GM21360 (cell line): Measurements from ENCODE around the gene MUL1.

Experiments
- ATAC-seq: cut with Tn5 transposase; IDR thresholded peaks from one replicate; pipeline ENCODE4 v1.9.1; 2021; ENCODE audit warnings: mild to moderate bottlenecking, moderate library complexity; ENCODE audit not compliant: unreplicated experiment

MUL1 gene, protein sequence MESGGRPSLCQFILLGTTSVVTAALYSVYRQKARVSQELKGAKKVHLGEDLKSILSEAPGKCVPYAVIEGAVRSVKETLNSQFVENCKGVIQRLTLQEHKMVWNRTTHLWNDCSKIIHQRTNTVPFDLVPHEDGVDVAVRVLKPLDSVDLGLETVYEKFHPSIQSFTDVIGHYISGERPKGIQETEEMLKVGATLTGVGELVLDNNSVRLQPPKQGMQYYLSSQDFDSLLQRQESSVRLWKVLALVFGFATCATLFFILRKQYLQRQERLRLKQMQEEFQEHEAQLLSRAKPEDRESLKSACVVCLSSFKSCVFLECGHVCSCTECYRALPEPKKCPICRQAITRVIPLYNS

DNA sequence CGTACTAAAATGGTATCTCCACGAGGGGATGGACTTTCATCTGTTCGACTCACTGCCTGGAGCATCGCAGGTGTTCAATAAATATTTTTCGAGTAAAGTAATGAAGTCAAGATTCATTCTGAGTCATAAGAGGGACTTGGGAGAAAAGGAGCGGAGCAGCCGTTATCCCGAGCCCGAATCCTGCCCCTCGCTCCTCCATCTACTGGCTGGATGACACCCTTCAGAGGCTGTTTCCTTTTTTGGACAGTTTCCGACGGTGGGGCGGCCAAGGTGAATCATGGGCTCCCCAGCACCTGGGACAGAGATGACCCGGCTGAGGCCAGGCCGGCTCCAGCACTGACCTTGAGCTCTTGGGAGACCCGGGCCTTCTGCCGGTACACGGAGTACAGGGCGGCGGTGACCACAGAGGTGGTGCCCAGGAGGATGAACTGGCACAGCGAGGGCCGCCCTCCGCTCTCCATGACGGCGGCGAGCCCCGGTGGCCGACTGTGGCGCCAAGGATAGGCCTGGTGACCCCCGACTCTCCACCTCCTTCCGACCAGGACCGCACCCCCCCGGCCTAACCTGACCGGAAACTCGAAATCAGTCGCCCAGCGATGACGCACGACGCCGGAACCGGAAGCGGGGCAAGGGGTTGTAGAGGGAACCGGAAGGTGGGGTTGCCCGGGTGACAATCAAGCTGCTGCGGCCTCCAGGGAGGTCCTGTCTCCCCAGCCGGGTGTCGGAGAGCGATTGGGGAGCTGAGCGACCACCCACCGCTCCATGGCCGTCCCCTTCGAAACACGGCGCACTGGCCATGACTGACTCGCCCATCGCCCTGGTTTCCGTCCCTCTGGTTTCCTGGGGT, at the start of gene MUL1:
TSS of gene MUL1 (minus strand) at position 588 of the 847 bp plus-strand sequence. CDS start at position 461, 127 bp downstream.
- ATAC-seq: peak; percentile 75

DNA sequence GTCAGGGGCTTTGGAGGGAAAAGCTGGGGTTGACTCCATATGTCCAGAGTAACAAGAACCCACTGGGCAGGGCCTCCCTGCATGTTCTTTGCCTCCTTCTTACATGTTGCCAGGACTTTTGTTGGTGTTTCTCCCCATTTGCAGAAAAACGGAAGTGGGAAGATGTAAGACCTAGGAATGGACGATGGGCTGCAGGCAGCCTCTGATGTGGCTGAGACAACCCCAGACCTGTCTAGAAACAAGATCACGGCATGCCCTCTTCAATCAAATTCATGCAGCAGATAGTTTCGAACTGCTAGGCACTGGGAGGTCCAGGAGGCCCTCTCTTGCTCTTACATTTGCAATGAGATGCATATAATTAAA, 47.8 kb upstream of the MUL1 start:
- ATAC-seq: no peak

DNA sequence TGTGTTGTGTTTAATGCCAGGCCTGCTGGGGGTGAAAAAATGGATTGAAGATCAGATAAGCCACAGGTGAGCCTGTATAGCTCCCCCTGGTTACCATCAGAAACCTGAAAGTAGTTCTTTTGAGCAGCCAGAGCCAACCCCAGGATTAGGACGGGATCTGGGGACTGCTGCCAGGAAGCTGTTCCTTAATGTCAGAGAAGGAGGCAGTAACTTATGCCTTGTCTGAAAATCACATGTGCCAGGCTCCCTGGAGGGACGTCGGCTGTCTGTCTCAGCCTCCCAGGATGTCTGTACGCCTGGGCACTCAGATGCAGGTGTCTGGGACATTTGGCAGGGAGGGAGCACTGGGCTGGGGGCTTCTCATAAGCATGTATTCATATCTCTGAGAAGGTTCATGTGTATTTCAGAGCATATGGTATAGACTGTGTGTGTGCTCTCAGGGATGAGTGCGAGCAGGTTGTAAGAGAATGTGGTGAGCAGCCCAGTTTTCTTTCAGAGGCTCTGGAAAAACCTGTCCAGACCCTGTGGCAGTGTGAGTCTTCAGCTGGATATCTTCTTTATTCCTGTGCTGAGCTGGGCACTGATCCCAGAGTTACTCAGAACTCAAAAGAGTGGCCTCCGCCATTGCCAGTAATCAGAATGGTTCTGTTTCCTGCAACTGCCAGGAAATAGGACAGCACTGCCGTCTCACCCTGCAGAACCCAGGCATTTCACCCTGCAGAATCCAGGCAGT, 47.2 kb upstream of the MUL1 start:
- ATAC-seq: no peak

DNA sequence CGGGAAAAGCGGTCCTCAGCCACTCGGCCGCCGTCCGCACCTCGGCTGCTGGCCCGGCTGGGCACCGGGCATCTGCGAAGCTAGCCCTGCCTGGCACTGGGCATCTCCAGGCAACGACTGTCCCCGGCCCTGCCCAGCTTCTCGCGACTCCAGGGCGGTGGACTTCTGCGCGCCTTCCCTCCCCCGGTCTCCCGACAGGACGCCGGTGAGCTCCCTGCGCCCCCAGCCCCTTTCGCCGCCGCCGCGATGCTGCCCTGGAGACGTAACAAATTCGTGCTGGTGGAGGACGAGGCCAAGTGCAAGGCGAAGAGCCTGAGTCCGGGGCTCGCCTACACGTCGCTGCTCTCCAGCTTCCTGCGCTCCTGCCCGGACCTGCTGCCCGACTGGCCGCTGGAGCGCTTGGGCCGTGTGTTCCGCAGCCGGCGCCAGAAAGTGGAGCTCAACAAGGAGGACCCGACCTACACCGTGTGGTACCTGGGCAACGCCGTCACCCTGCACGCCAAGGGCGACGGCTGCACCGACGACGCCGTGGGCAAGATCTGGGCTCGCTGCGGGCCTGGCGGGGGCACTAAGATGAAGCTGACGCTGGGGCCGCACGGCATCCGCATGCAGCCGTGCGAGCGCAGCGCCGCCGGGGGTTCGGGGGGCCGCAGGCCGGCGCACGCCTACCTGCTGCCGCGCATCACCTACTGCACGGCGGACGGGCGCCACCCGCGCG, 44.9 kb upstream of the MUL1 start:
- ATAC-seq: no peak

DNA sequence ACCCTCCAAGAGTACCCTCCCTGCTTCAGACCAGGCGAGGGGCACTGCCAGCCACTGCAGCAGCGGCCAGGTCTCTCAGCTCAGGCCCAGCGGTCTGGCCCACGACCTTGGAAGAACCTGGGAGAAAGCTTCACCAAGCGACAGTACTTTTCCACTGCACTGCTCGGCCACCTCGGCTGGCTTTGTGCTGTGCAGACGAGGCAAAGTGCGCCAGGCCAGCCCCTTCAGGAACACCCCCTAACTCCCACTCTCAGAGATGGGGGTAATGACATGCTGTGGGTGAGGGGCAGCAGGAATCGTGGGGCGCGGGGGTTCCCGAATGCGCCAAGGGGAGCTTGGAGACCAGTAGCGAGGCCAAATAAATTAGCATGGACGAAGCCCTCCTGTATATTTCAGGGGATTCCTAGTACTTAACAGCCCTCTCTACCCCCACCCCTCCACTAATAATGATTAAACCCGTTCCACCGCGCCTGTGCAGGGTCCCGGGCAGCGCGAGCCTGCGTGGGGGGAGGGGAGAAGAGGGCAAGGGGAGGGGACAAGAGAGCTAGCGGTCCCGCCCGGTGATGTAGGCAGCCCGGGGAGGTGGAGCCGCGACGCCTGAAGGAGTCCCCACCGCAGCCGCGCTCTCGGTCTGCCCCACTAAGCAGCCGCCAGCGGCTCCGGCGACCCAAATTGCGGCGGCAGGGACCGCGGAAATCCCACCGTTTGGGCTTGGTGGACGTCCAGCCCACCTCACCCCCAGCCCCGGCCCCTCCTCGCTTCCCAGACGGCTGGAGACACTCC, 44.2 kb upstream of the MUL1 start, which contains the start of gene FAM43B:
TSS of gene FAM43B (plus strand) at position 629 of the 783 bp plus-strand sequence. CDS start 401 bp downstream, outside the sequence.
- no peak for ATAC-seq

DNA sequence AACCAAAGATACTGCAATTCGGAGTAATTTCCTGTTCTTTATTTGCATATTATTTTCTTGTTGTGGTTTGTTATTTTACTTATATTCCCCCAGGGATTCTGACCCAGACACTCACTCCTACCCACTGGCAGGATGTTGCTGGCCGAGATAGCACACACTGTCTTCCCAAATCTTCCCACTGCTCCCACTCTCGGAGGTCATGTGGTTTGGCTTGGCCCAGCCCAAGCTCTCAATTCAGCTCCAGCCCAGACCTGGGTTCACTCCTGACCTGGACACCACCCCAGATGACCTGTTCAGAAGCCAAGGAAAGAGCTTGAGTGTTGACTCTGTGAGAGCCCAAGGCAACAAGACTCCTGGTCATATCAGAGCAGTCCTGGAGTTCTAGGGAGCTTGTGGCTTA, 43.2 kb upstream of the MUL1 start:
- no peak for ATAC-seq

DNA sequence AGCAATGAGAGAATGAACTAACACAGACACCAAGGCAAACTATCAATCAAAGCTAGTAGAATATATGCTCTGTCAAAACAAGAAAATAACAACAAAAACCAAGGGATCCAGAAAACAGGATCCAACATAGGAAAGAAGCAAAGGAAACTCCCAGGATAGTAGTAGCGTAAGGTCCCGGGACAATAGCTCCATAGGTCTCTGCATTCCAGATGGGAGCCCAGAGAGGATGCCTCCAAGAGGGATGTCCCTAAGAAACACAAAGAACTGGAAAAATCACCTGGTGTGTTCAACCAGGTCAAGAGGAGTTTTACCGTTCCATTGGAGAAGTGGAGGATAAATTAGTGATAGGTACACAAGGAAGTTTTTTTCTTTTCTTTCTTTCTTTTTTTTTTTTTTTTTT, 38.7 kb upstream of the MUL1 start:
- ATAC-seq: no peak

DNA sequence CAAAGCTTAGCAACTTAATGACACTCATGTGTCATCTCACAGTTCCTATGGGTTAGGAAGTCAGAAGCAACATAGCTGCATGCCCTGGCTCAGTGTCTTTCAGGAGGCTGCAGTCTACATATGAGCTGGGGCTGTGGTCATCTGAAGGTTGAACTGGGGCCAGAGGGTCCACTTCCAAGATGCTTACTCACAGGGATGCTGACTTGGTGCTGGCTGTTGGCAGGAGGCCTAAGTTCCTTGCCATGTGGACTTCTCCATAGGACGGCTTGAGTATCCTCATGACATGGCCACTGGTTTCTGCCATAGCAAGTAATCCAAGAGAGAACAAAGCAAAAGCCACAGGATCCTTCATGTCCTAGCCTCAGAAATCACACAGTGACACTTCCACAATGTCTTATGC, 32.3 kb upstream of the MUL1 start:
- no peak for ATAC-seq

DNA sequence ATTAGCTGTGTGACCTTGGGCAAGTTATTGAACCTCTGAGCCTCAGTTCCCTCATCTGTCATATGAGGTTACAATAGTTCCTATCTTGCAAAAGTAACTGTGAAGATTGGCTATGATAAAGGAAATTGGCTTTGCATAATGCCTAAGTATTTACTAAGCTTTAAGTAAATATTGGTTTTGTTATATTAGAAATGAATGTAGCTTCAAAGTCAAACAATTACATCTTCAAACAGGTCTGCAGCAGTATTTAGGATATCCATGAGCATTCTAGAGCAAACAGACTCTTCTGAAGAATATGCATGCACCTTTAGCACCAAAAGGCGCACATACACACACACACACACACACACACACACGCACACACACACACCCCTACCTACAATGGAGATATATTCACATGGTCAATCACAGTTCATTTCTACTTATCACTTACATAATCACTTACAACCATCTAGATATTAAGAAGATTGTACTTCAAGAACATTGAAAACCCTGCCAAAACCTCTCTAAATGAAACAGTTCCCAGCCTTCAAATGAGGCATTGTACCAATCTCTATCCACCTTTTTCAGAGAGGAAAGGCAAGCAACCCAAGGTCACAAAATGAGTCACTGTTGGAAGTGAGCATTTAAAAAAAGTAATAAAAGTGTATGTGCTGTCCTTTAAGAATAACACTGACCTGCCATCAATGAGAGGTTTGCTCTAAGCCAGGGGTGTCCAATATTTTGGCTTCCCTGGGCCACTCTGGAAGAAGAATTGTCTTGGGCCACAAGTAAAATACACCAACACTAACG, 31.0 kb upstream of the MUL1 start:
- ATAC-seq: no peak

DNA sequence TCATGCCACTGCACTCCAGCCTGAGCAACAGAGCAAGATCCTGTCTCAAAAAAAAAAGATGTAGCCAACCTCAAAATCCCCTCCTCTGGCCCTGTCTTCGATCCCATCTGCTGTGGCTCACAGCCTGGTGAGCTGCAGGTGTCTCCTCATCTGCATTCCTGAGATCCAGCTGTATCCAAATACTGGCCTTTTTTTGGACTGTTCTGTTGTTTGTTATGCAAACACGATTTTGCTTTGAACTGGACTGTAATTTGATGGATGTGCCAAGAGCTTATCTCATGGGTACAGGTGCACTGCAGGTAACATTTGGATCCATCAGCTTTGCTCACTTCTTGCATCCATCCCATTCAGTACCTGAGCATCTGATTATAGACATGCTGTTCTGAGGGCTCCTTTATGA, 30.3 kb upstream of the MUL1 start:
- ATAC-seq: no peak

DNA sequence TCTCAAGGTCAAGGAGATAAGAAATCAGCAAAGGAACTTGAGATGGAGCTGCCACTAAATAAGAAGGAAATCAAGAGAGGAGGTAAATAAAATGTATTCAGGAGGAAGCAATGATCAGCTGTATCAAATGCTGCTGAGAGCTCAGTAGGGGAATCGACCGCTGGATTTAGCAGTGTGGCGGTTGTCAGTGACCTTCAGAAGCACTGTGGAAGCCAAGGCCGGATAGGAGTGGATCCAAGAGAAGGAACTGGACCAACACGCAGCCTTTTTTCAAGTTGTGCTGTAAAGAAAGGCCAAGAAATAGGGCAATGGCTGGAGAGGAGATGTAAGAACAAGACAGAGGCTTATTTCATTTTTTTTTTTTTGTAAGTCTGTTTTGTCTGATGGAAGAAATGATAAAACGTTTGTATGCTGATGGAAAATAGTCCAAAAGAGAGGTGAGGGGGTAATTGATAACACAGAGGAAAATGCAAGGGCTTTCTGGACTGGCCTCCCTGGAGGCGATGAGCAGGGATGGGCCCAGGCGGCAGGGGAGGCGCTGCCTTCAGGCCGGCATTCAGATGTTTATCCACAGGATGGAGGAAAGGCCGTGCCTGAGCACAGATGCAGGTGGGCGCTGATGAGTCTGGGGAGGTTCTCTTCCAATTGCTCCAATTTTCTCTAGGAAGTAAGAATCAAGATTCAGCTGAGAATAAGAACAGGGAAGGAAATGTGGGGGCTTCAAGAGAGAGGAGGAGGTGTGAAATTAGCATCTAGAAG, 26.9 kb upstream of the MUL1 start:
- ATAC-seq: no peak

DNA sequence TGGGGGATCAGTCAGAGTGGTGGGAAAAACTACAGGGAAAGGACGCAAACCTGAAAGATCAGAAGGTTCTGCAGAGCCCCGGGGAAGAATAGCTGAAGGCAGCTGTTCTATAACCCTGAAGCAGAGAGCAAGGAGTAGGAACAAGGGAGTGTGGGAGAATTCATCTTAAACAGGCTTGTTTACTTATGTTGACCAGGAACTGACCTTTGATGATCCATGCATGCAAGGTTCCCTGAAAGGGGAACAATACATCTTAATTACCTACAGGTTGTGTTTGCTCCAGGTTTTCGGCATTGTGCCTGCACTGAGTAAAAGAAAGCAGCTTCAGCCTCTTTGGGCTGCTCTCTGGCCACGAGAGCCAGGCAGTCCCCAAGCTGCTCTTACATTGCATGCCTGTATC, 25.7 kb upstream of the MUL1 start:
- no peak for ATAC-seq

DNA sequence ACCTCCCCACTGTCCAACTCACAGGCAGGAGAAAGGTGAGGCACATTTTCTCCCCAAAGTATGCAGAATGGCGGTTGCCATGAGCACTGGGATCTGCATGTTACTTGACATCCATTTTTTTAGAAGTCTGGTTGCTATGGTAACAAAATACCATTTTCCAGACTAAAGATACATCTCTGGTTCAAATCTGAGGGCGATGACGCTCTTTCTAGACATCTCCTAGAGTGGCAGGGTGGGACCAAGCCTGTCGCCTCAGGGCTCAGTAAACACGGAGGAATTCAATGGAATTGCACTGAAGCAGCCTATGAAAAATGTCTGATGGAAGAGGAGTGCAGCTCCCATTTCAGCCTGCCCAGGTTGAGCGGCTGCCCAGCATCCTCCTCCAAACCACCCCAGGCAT, 22.9 kb upstream of the MUL1 start:
- no peak for ATAC-seq

DNA sequence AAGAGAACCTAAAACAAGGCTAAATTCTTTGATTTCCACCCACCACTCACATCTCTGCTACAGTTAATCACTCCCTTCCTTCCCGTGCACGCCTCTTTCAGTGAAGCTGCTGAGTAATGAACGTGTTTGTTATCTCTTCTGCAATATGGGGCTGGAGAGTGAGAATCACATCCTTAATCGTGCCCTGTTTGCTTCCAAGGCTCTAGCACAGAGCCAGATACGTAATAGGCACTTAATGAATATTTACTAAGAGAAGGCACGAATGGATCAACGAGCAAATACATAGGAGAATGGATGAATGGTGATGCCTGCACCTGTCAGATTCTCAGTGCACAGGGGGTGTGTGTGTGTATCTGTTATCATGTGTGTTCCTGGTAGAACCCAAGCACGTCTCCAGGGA, 22.4 kb upstream of the MUL1 start:
- ATAC-seq: no peak

DNA sequence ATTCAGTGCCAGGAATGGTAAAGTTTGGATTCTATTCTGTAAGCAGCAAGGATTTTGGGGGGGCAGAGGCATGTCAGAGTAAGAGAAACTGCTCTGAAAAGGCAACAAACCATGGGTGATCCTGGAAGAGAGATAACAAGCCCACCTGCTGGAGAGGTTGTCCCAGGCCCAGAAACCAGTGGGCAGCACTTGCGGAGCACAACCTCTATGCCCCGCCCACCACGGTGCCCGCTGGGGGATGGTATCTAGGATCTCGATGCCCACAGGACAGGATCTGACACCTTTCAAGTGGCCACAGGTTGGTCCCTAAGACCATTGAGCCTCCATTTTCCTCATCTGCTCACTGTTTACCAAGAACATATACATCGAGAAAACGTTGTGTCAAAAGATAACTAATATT, 20.3 kb upstream of the MUL1 start:
- ATAC-seq: no peak

DNA sequence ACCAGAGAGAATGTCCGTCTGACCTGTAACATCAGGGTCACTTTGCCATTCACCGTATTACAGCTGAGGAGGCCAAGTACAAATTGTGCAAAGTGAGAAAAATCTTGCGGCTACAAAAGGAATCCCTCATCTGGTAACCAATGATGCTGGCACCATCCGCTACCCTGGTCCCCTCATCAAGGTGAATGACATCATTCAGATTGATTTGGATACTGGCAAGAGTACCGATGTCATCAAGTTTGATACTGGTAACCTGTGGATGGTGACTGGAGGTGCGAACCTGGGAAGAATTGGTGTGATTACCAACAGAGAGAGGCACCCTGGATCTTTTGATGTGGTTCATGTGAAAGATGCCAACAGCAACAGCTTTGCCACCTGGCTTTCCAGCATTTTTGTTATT, 18.3 kb upstream of the MUL1 start:
- no peak for ATAC-seq

DNA sequence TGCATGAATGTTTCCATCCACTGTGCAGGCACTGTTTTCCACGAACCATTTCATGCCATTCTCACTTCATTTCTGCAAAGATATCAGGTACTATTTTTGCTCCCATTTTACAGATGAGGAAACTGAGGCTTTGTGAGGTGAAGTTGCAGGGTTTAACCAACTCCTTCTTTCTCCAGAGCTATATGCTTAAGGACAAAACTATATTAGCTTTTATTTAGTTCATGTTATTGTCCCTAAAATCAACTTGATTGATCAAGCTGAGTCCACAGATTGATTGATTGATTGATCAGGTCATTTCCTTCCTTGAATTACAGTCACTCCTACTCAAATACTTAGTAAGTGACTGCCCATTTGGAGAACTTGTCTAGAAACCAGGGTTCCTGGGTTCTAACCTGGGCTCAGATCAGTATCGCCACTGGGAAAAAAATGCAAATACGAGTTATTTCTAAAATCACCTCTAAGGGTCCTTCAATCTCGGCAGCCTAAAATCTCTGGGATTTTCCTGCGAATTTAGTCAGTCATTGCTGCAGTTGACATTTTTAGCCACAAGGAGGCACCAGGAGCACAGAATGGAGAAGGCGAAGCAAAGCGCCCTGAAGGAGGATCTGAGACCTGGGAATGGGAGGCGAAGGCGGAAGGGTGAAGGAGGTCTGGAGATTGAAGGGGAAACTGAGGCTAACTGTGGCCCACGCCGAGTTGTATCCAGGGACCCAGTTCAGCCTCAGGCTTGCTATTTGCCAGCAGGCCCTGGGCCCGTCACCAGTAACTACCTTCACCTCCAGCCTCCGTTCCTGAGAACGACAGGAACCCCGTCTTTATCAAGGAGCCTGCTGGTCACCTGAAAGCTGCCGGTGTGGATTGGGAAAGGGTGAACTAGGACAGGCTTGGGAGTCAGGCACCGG, 14.3 kb upstream of the MUL1 start:
- ATAC-seq: no peak
